ENCODE results near the gene KCNQ1OT1.

KCNQ1OT1 gene

GRCh38 chr11:2593393-2593950, 106.3 kb downstream of the KCNQ1OT1 start:
- no peak for TF ChIP-seq CTCF (IDR thresholded peaks at IDR 0.05; ENCODE audit: control insufficient read depth, extremely low read depth, insufficient read depth)
- H3K4me3 ChIP-seq (ENCODE audit: low read depth, low read length), result no peak overlapping the region
- no peak for DNase-seq (ENCODE audit: low read depth)

GRCh38 chr11:2592559-2593392, 107.0 kb downstream of the KCNQ1OT1 start:
- H3K4me3 ChIP-seq (ENCODE audit: low read depth, low read length), result no peak overlapping the region
- no peak for TF ChIP-seq CTCF (IDR thresholded peaks at IDR 0.05; ENCODE audit: control insufficient read depth, extremely low read depth, insufficient read depth)
- DNase-seq (ENCODE audit: low read depth), result no peak

- no peak overlapping the region for H3K4me3 ChIP-seq (ENCODE audit: low read depth, low read length)
- no peak for DNase-seq (ENCODE audit: low read depth)
- TF ChIP-seq CTCF (IDR thresholded peaks at IDR 0.05; ENCODE audit: control insufficient read depth, extremely low read depth, insufficient read depth), result no peak
These were observed 108.0 kb downstream of the KCNQ1OT1 start for GRCh38 chr11:2591805-2592204.

- DNase-seq (ENCODE audit: low read depth), result no peak
- no peak for TF ChIP-seq CTCF (IDR thresholded peaks at IDR 0.05; ENCODE audit: control insufficient read depth, extremely low read depth, insufficient read depth)
- H3K4me3 ChIP-seq (ENCODE audit: low read depth, low read length), result no peak overlapping the region
These were observed 108.6 kb downstream of the KCNQ1OT1 start for GRCh38 chr11:2590965-2591754.

GRCh38 chr11:2590131-2590964, 109.4 kb downstream of the KCNQ1OT1 start:
- no peak for TF ChIP-seq CTCF (IDR thresholded peaks at IDR 0.05; ENCODE audit: control insufficient read depth, extremely low read depth, insufficient read depth)
- no peak for DNase-seq (ENCODE audit: low read depth)
- H3K4me3 ChIP-seq (ENCODE audit: low read depth, low read length), result no peak overlapping the region

GRCh38 chr11:2589538-2589934, 110.3 kb downstream of the KCNQ1OT1 start:
- no peak for TF ChIP-seq CTCF (IDR thresholded peaks at IDR 0.05; ENCODE audit: control insufficient read depth, extremely low read depth, insufficient read depth)

More at GRCh38 chr11:2589538-2589934, 110.3 kb downstream of the KCNQ1OT1 start:
- no peak for DNase-seq (ENCODE audit: low read depth)
- H3K4me3 ChIP-seq (ENCODE audit: low read depth, low read length), result no peak overlapping the region

Data from LNCaP clone FGC (cell line).